ENCODE data around the gene GABRP. TPM values are rescaled to one million over a fixed set of nuclear protein-coding genes. Genes with fewer than 3 reads are reported as not detected.

Gene GABRP
- polyA plus RNA-seq, 1 of the 3 experiments (the other 2 are of a cell fraction): 0.03 TPM

- DNase-seq: no peak
- Histone ChIP-seq H3K27ac (ENCODE audit: low read depth in 2 of 2, low read length in 1 of 2) (no peak overlapping the region; a peak in 1 of 4 replicates), H4K20me1 (ENCODE audit: insufficient read depth) (no peaks in the 10 kb centered on the region), H3F3A (replicated peaks; ENCODE audit: insufficient read depth) (no peaks in the 10 kb centered on the region), H3K9me3 (no peaks in the 10 kb centered on the region), H3K9me2 (no peaks in the 10 kb centered on the region), H2AFZ (ENCODE audit: low read depth) (no peak overlapping the region), H3K4me3 (ENCODE audit: low read depth in 2 of 2, low read length in 1 of 2) (no peak overlapping the region), H3K4me1 (ENCODE audit: control insufficient read depth in 1 of 2, insufficient read depth in 2 of 2, low read depth in 1 of 2, low read length in 1 of 2) (peaks cover 0 to 75% of the 10 kb centered on the region in 2 experiments; a peak in 2 of 4 replicates), H3K27me3 (ENCODE audit: insufficient read depth) (no peaks in the 10 kb centered on the region), H3K9ac (no peak overlapping the region), H3K36me3 (replicated peaks in 1 of 2; ENCODE audit: control insufficient read depth in 1 of 2, insufficient read depth in 2 of 2, low read length in 1 of 2) (no peaks in the 10 kb centered on the region), H3K79me2 (ENCODE audit: insufficient read depth) (no peaks in the 10 kb centered on the region), H3K4me2 (no peak overlapping the region)
- WGBS (ENCODE audit: low lambda C conversion rate): 82% methylated on average over 12 of the region's 13 CpGs
- TF ChIP-seq, protein P1, sequence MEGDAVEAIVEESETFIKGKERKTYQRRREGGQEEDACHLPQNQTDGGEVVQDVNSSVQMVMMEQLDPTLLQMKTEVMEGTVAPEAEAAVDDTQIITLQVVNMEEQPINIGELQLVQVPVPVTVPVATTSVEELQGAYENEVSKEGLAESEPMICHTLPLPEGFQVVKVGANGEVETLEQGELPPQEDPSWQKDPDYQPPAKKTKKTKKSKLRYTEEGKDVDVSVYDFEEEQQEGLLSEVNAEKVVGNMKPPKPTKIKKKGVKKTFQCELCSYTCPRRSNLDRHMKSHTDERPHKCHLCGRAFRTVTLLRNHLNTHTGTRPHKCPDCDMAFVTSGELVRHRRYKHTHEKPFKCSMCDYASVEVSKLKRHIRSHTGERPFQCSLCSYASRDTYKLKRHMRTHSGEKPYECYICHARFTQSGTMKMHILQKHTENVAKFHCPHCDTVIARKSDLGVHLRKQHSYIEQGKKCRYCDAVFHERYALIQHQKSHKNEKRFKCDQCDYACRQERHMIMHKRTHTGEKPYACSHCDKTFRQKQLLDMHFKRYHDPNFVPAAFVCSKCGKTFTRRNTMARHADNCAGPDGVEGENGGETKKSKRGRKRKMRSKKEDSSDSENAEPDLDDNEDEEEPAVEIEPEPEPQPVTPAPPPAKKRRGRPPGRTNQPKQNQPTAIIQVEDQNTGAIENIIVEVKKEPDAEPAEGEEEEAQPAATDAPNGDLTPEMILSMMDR (IDR thresholded peaks at IDR 0.05): no peak
- no peak for TF ChIP-seq TEAD4 (IDR thresholded peaks at IDR 0.05; ENCODE audit: borderline replicate concordance, insufficient read depth)
- TF ChIP-seq SMC3 (IDR thresholded peaks at IDR 0.05; ENCODE audit: low read depth, low read length): no peak
- TF ChIP-seq, protein P2, sequence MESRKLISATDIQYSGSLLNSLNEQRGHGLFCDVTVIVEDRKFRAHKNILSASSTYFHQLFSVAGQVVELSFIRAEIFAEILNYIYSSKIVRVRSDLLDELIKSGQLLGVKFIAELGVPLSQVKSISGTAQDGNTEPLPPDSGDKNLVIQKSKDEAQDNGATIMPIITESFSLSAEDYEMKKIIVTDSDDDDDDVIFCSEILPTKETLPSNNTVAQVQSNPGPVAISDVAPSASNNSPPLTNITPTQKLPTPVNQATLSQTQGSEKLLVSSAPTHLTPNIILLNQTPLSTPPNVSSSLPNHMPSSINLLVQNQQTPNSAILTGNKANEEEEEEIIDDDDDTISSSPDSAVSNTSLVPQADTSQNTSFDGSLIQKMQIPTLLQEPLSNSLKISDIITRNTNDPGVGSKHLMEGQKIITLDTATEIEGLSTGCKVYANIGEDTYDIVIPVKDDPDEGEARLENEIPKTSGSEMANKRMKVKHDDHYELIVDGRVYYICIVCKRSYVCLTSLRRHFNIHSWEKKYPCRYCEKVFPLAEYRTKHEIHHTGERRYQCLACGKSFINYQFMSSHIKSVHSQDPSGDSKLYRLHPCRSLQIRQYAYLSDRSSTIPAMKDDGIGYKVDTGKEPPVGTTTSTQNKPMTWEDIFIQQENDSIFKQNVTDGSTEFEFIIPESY (IDR thresholded peaks at IDR 0.05; ENCODE audit: borderline replicate concordance, low read depth): no peak
- no peak for TF ChIP-seq USF2 (IDR thresholded peaks at IDR 0.05; ENCODE audit: borderline replicate concordance, low read depth, low read length)
- TF ChIP-seq MXI1 (IDR thresholded peaks at IDR 0.05; ENCODE audit: low read depth, low read length): no peak
- TF ChIP-seq, protein P3, sequence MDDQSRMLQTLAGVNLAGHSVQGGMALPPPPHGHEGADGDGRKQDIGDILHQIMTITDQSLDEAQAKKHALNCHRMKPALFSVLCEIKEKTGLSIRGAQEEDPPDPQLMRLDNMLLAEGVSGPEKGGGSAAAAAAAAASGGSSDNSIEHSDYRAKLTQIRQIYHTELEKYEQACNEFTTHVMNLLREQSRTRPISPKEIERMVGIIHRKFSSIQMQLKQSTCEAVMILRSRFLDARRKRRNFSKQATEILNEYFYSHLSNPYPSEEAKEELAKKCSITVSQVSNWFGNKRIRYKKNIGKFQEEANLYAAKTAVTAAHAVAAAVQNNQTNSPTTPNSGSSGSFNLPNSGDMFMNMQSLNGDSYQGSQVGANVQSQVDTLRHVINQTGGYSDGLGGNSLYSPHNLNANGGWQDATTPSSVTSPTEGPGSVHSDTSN (IDR thresholded peaks at IDR 0.05): no peak
- no peak for TF ChIP-seq ELF1 (IDR thresholded peaks at IDR 0.05)
- TF ChIP-seq, protein P4, sequence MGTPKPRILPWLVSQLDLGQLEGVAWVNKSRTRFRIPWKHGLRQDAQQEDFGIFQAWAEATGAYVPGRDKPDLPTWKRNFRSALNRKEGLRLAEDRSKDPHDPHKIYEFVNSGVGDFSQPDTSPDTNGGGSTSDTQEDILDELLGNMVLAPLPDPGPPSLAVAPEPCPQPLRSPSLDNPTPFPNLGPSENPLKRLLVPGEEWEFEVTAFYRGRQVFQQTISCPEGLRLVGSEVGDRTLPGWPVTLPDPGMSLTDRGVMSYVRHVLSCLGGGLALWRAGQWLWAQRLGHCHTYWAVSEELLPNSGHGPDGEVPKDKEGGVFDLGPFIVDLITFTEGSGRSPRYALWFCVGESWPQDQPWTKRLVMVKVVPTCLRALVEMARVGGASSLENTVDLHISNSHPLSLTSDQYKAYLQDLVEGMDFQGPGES (IDR thresholded peaks at IDR 0.05; ENCODE audit: low read depth, low read length): no peak
- TF ChIP-seq FOXM1 (IDR thresholded peaks at IDR 0.05; ENCODE audit: low read depth): no peak
- no peak for TF ChIP-seq CHD2 (IDR thresholded peaks at IDR 0.05; ENCODE audit: low read length, partially characterized antibody)
- TF ChIP-seq RXRA (IDR thresholded peaks at IDR 0.05; ENCODE audit: borderline replicate concordance, low read depth): no peak
- TF ChIP-seq GATA2 (CRISPR knock-in tag; IDR thresholded peaks at IDR 0.05): no peak
- TF ChIP-seq NFIC (IDR thresholded peaks at IDR 0.05; ENCODE audit: borderline replicate concordance): no peak
- TF ChIP-seq RCOR1 (IDR thresholded peaks at IDR 0.05; ENCODE audit: low read length): no peak
- no peak for TF ChIP-seq REST (IDR thresholded peaks at IDR 0.05; ENCODE audit: low read depth, low read length)
- TF ChIP-seq TAF1 (IDR thresholded peaks at IDR 0.05; ENCODE audit: borderline replicate concordance, low read depth, low read length): no peak
- ChIA-PET CTCF (interaction anchor here (0.9 to 14.2 kb wide), 8 partner anchors 12 to 593 kb away, joined by 3 to 511 read pairs (median 3); partner anchors contain the start of gene GABRP), POLR2A (interaction anchor here (0.7 kb wide), 1 partner anchor 25 kb away, joined by 4 read pairs; no protein-coding TSS in a partner anchor)
These were observed 34.5 kb upstream of the GABRP start for GRCh38 chr5:170748951-170749471.

All from SK-N-SH (cell line).